K562 treated with DMSO at 1 percent for 4 hours (cell line): Measurements from ENCODE around the gene PLPP3. TPM values are rescaled to one million over a fixed set of nuclear protein-coding genes. Genes with fewer than 3 reads are reported as not detected.

Experiments
- total RNA-seq: library from RNA; unstranded; fragments of 300-600 nt; gene quantifications from 2 replicates; pipeline ENCODE4 v1.2.3, GENCODE V29; 2022; ENCODE audit not compliant: insufficient read depth

The PLPP3 gene
- 1.5 TPM in 1 of 2 replicates, not detected in the other for total RNA-seq

DNA sequence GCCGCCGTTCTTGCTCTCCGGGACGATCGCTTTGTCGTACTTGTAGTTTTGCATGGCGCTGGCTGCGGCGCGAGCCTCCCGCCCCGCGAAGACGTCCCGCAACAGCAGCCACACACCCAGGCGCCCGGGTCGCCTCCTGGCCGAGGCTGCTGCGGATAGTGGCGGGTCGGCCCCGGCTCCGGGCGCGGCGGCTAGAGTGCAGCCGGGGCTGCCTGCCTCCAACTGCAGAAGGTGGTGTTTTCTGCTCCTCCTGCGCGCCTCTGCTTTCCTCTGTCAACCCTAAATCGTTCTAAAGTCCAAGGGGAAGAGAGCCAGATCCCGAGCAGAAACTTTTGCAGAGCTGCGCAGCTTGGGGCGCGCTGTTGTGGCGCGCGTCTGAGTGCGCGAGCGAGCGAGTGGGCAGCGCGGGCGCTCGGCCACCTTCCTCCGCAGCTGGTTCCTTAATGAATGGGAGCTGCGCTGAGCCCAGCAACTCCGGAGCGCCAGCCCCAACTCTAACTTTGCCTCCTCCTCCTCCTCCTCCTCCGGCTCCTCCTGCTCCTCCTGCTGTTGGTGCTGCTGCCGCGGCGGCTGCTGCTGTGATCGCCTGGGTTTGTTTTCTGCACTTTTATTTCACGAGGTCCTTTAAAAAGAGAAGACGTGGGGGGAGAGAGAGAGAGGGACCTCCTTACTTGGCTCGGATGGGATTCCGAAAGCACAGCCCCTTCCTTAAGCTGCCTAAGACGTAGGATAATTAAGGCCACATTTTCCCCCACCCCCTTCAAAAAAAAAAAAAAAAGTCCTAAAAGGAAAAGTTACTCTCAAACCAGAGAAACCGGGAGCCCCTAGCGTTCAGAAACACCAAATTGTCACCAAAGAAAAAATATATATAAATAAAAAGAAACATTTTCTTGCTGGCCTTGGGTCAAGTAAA lies at the start of gene PLPP3:
Gene PLPP3, minus strand, starts transcription at position 601 of the 913 bp plus-strand sequence. Its CDS starts 547 bp downstream, at position 54.

Other genes starting within 250 kb of the PLPP3 start
- not detected in 2 replicates for gene PRKAA2, start 65.8 kb upstream of the PLPP3 start, total RNA-seq
- gene FYB2, start 239.8 kb upstream of the PLPP3 start, total RNA-seq = 1.4 and 2.7 TPM in 2 replicates